H1 (cell line): ENCODE data around the gene SFT2D1. TPM values are rescaled to one million over a fixed set of nuclear protein-coding genes. Genes with fewer than 3 reads are reported as not detected.

Experiments
- ATF2 ChIP-seq: IDR thresholded peaks from 2 replicates; pipeline ENCODE4 v1.6.1; 2012; ENCODE audit warnings: low read length, inconsistent platforms
- CHD2 ChIP-seq: IDR thresholded peaks from 2 replicates; pipeline ENCODE4 v1.6.1; 2012; ENCODE audit warnings: low read length, improper control_type of control experiment
- EZH2 ChIP-seq: fragments of 200-600 bp; sonication (generic); IDR thresholded peaks from 2 replicates; pipeline ENCODE4 v1.7.1; 2012; ENCODE audit warnings: low read depth, mild to moderate bottlenecking, moderate library complexity, low read length, inconsistent platforms; ENCODE audit not compliant: severe bottlenecking
- SIX5 ChIP-seq: IDR thresholded peaks from 2 replicates; pipeline ENCODE4 v1.6.1; 2011; ENCODE audit warnings: mild to moderate bottlenecking, low read depth, low read length
- polyA plus RNA-seq, 7 experiments: library from polyadenylated mRNA; depleted of rRNA in 3 of 7; stranded (reverse) in 5 of 7; unstranded in 2 of 7; fragments of >200 nt in 5 of 7; fragments of 200-250 nt in 2 of 7; gene quantifications; 1 replicate in 5 of 7; 2 replicates in 1 of 7; 4 replicates in 1 of 7; pipeline versions ENCODE4 v1.2.1 to v1.2.3, GENCODE V29; 2011 to 2013; ENCODE audit warnings: missing spikeins in 2 of 7, mixed read lengths in 2 of 7
- total RNA-seq: library from RNA; stranded (reverse); fragmentation: NEBNext Ultra II Directional; extraction: Animal tissue kit (Norgen Biotek cat#: 25700); gene quantifications from 2 replicates; pipeline ENCODE4 v1.2.1, GENCODE V29; 2021

SFT2D1 gene
- total and polyA plus RNA-seq, 2 of the 8 experiments (the other 6 are each of a cell fraction or from before 2014, with no cell fraction given), result 52.3 to 76.1 TPM

- TF ChIP-seq EZH2 (no peak), SIX5 (no peak), ATF2 (no peak), CHD2 (no peak)
Measured at GRCh38 chr6:166361077-166361429, 18.7 kb upstream of the SFT2D1 start (continued).
